NCI-H1092 treated with DMSO at 0.1 percent for 48 hours (cell line): ENCODE data around the gene CHCHD6.

ENCODE experiments used
- DNase-seq: peaks from one replicate; lab custom pipeline; 2025; lab: John Stamatoyannopoulos, UW

CHCHD6 gene

DNA sequence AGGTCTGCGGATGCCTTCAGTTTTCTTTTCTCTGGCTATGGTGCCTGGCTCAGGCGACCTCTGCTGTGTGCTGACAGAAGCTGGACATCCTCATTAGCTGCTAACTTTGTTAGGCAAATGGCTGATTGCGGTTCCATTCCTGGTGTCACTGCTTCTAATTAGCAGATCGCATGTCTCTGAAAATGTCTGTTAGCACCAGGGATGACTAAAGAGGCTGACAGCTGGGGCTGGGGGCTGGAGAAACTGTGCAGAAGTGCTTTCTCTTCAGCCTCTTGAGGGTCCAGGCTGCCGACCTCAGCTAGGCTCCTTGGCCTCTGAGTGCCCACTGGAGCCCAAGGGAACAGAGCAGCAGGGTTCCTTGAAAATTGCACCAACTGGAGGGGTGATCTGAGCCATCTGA is 39.3 kb downstream of the CHCHD6 start:
- no peak for DNase-seq

DNA sequence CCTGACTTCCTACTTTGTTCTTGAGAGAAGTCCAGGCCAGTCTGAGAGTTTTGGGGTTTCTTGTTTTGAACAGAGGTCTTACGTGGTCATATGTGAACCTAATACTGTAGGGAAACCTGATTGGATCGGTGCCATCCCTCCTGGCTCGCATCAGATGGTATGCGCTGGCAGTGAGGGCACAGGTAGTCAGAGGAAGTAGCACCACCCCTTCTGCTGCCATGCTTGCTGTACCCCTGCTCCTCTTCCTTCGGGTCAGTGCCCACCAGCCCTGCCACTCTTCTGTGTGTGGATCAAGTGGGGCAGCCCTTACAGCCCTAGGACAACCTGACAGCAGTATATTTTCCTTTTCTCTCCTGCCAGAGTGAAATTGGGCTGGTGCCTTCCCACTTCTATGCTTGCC is 39.7 kb downstream of the CHCHD6 start:
- DNase-seq: no peak

DNA sequence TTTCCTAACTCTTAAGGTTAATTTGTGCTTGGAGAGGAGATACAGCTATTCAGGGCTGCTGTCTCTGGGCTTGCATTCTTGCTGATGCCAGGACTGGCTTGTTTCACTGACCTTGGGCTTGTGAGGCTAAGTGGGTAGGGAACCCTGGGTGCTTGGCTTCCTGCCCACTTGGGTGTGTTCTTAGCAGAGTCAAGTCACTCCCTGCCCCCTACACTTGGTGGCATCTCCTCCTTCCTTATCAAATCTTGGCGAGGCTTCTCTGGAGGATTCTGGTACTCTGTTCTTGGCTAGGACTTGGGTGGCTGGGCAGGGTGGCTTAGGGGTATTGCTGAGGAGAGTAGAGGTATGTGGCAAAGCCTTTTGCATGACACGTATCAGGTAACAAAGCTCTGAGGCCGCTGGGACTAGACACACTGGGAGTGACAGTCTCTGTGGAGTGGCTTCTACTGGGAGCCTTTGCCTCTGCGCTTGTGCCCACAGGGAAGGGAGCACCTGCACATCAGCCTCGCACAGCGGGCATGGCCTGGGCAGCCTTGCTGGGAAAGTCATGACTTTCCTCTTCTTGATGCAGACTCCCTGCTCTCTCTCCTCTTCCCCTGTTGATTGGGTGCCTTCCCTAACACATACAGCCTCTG is 41.8 kb downstream of the CHCHD6 start:
- DNase-seq: no peak

DNA sequence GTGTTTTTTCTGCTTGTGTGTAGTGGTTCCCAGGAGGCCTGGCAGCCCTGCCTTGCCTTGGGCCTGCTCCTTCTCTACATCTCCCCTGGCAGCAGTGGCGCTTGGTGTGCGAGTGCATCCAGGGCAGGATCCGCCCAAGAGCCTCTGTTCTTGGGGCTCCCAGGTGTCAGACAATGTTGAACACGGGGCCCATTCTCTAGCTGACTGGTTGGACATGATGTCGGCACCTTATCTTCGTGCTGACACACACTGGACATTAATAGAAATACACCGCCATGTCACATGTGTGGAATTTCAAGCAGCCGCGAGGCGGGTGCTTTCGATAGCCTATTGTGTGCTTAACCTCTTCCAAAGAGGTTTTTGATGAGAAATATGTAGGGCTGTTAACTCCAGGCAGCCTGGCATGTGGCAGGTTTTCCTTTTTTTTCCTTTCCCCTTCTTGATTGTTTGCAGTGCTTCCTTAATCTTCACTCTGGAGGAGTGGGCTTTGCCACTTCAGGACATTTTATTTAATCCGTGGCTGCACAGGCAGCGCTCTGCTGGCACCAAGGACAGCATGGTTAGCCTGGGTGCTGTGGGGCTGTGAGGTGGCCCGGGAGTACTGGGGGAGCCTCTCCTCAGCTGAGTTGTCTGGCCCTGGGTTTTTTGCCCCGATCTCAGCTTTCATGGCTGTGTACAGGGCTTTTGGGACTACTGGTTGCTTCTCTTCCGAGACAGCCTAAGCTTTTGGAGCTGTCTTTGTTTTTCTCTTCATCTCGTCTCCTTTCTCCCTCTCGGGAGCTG is 42.5 kb downstream of the CHCHD6 start:
- peak; percentile 15 for DNase-seq

GRCh38 chr3:126747768-126748167 is 43.7 kb downstream of the CHCHD6 start:
- no peak for DNase-seq

- no peak for DNase-seq
These were observed 44.9 kb downstream of the CHCHD6 start for GRCh38 chr3:126748701-126749546.

GRCh38 chr3:126749547-126749875 is 45.5 kb downstream of the CHCHD6 start:
- no peak for DNase-seq

GRCh38 chr3:126749931-126750755 is 46.1 kb downstream of the CHCHD6 start:
- DNase-seq: no peak

DNA sequence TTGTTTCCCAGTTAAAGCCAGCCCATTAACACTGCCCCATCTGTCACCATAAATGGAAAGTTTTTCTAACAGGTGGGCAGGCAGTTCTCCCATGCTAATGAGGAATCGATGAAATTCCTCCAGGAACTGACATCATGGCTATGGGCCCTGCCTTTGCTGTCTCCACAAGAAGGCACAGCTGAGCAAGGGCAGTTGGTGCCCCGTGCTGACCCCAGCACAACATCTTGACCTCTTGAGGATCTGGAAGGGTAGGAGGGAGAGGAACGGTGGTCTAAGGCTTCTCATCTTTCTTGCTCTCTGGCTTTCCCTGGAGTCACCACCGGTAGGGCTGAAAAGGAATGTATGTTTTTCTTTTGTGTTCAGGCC is 46.7 kb downstream of the CHCHD6 start:
- DNase-seq: no peak

GRCh38 chr3:126751611-126752302 is 47.7 kb downstream of the CHCHD6 start:
- DNase-seq: no peak

DNA sequence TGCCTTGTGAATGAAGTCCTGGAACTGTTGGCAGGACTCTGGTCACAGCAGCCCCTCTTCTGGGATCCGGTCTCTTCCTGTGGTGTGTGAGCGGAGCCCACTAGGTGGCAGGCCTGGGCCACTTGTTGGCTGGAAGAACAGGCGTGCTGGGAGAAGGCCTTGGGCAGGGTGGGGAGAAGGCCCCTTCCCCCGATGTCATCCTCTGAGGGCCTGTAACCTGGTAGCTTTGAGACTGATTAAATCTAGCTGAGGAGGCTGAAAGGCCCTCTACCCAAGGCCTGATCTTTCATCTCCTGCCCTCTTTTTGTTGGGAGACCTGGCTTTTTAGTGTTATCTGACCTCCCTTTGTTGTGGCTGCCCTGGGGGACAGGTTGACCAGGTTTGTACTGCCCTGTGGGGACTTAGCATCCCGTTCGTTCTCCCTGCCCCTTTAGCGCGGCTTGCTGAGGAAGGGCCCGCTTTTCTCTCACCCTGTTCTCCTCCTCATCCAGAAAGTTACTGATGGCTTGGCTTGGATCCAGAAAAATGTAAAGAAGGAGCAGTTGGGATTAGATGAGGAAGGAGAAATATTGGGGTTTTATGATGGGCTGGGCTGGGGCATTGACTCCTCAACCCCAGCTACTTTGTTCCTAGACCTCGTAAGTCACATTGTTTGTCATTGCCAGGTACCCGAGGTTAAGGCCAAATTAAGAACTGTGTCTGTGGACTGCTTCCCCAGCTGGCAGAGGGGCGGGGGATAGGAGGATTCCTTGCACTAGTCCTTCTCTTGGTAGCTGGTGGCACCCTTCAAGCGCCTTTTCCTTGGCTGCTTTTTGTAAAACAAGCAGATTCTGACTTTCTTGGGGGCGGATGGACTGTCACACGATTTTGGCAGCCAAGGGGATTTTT is 48.5 kb downstream of the CHCHD6 start:
- DNase-seq: peak; percentile 76

DNA sequence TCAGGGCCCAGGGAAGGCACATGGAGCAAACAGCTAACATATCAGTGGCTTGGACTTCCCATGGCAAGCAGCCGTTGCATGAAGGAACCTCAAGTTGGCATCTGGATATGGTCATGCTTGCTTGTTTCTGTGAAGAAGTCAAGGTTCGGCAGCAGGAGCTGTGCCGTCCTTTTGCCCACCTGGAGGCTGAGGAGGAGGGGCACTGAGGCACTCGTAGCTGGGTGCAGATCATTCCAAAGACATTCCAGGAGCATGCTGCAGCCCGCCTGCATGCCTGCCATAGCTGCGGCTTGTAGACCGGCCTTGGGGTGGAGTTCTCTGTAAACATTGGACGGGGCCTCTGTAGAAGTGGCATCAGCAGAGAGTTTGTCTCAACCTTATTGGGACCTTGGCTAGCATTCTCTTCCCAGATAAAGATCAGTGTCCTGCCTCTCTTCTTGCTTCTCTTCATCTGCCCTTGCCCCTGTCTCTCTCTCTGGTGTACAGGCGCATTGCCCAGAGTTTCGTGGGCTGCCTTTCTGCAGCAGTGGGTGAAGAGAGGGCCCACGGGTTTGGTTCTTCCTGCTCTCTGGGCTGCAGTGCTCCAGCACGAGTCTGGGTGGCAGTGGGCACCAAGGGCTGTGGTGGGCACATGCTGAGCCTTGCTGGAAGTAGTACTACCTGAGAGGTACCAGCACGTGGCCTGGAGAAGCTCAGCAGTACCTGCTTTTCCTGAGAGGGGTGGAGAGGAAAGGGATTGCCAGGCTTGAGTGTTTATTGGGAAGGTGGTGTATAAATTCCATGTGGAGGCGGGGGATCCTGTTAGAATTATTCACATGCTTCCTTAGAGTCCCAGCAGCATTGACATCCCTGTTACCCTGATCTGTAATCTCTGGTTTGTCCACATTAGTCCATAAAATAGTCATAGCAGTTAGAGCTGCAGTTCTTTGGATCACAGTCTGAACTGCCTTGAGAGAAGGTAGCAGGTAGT is 49.4 kb downstream of the CHCHD6 start:
- no peak for DNase-seq

DNA sequence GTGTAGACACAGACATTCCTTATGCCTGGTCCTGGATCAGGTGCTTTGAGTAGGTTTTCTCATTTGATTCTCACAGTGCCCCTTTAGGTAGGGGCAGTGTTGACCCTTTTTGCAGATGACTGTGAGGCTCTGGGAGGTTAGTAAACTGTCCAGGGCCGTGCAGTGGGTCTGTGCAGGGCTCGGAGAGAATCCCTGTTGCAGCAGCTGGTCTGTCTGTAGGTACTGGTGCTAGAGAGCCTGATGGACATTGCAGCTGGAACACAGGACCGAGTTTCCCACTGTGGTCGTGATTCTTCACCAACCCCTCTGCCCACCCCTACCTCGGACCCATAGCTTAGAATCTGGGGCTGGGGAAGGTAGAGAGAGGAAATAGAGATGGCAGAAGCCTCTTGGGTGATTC is 51.8 kb downstream of the CHCHD6 start:
- DNase-seq: no peak

DNA sequence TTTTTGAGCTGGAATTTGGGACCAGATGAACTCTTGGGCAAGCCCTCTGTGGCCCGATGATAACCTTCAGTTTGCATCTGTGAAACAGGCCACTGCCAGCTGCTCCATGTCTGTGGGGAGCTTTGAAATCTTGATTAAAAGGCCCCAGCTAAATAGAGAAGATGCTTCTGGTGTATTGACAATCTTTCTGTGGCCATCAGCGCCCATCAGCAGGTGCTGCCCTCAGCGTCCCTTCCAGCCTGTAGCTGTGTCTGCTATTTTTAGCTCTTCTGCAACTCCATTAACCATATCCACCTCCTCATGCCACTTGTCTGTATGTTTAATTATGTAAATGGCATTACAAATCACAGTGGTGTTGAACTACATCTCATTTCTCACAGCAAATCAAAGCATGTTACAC is 54.0 kb downstream of the CHCHD6 start:
- no peak for DNase-seq

DNA sequence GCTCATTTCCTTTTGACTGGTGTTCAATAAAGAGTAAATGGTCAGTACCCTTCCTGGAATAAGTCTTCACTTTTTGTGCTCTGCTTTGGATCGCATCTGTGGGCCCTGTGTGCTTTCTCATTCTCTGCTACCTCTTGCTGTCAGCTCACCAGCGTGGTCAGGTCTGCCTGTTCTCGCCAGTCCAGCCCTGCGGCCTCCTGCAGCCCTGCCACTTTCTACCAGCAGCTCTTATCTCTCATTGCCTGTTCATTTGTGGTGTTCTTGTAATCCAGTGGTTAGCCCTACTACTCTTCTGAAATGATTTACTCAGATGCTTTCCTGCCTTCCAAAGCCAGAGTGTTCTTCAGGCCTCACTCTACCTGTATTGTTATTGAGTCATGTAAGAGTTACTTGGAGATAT is 54.8 kb downstream of the CHCHD6 start:
- DNase-seq: no peak

GRCh38 chr3:126760541-126760940 is 56.5 kb downstream of the CHCHD6 start:
- no peak for DNase-seq

- no peak for DNase-seq
These were observed 59.0 kb downstream of the CHCHD6 start for GRCh38 chr3:126763035-126763434.

- no peak for DNase-seq
These were observed 61.4 kb downstream of the CHCHD6 start for GRCh38 chr3:126765187-126766069.
